HG03378 (cell line): ENCODE measurements around the gene GJC3.
"Not testable (repeated sequence)": the region's sequence is repeated elsewhere in the genome, so short reads cannot be mapped to it uniquely, and the experiment has no call there.

ENCODE experiments used
- ATAC-seq: cut with Tn5 transposase; IDR thresholded peaks from one replicate; pipeline ENCODE4 v1.9.1; 2021; ENCODE audit warnings: mild to moderate bottlenecking, moderate library complexity; ENCODE audit not compliant: unreplicated experiment

GJC3 gene

GRCh38 chr7:99928994-99929729, at the start of gene GJC3:
GJC3 (minus strand) TSS chr7:99929620; CDS start chr7:99929620, 0 bp downstream.
- ATAC-seq: no peak

- no peak for ATAC-seq
Observed at GRCh38 chr7:99976626-99977025, 47.2 kb upstream of the GJC3 start.

- no peak for ATAC-seq
Observed at GRCh38 chr7:99975782-99976521, 46.5 kb upstream of the GJC3 start, which contains the start of gene AZGP1. AZGP1 (minus strand) TSS chr7:99976031; CDS start chr7:99976020, 11 bp downstream.

- ATAC-seq: no peak
Observed at GRCh38 chr7:99974681-99975080, 45.3 kb upstream of the GJC3 start.

GRCh38 chr7:99973817-99974216, 44.4 kb upstream of the GJC3 start:
- ATAC-seq: not testable (repeated sequence)

- no peak for ATAC-seq
Observed at GRCh38 chr7:99971242-99971641, 41.8 kb upstream of the GJC3 start.

GRCh38 chr7:99969813-99970212, 40.4 kb upstream of the GJC3 start:
- not testable (repeated sequence) for ATAC-seq

GRCh38 chr7:99969298-99969697, 39.9 kb upstream of the GJC3 start:
- ATAC-seq: no peak

- ATAC-seq: no peak
Observed at GRCh38 chr7:99958564-99959227, 29.3 kb upstream of the GJC3 start.

- ATAC-seq: no peak
Observed at GRCh38 chr7:99955247-99955646, 25.8 kb upstream of the GJC3 start.

- ATAC-seq: not testable (repeated sequence)
Observed at GRCh38 chr7:99954643-99955042, 25.2 kb upstream of the GJC3 start.

GRCh38 chr7:99953649-99954048, 24.2 kb upstream of the GJC3 start:
- ATAC-seq: no peak

- not testable (repeated sequence) for ATAC-seq
Observed at GRCh38 chr7:99952649-99953048, 23.2 kb upstream of the GJC3 start.

- ATAC-seq: not testable (repeated sequence)
Observed at GRCh38 chr7:99950819-99951218, 21.4 kb upstream of the GJC3 start.

- ATAC-seq: no peak
Observed at GRCh38 chr7:99949645-99950228, 20.3 kb upstream of the GJC3 start.

- no peak for ATAC-seq
Observed at GRCh38 chr7:99947608-99948007, 18.2 kb upstream of the GJC3 start.

GRCh38 chr7:99944497-99945070, 15.2 kb upstream of the GJC3 start:
- ATAC-seq: no peak

GRCh38 chr7:99943641-99944496, 14.4 kb upstream of the GJC3 start:
- no peak for ATAC-seq

- no peak for ATAC-seq
Observed at GRCh38 chr7:99938296-99938695, 8.9 kb upstream of the GJC3 start.

GRCh38 chr7:99935009-99935408, 5.6 kb upstream of the GJC3 start:
- not testable (repeated sequence) for ATAC-seq
